GM12878 (cell line): Measurements from ENCODE around the gene CAPRIN2. TPM values are rescaled to one million over a fixed set of nuclear protein-coding genes. Genes with fewer than 3 reads are reported as not detected.

Source experiments
- ATAC-seq: fragments of 200-7000 bp; cut with Tn5 transposase; 3 replicates; pipeline ENCODE4 v1.9.1; 2020; ENCODE audit warnings: mild to moderate bottlenecking, moderate library complexity
- BruUV-seq: library from RNA; stranded (reverse); fragments of 400-500 nt; replicated peaks from 2 replicates; lab custom pipeline; 2021; lab: Mats Ljungman, UMichigan
- CTCF ChIA-PET: fragments of 300-600 bp; sonication (Branson Sonifier 250); formaldehyde crosslinking; extraction: SDS; loops from one replicate; lab custom pipeline; 2021; ENCODE audit warnings: inconsistent platforms; lab: Yijun Ruan, JAX
- POLR2A ChIA-PET: fragments of 350-600 bp; formaldehyde crosslinking; extraction: SDS; loops from one replicate; lab custom pipeline; 2021; ENCODE audit warnings: inconsistent platforms; lab: Charles Lee
- RAD21 ChIA-PET: fragments of 300-600 bp; sonication (Branson Sonifier 250); formaldehyde crosslinking; loops from one replicate; lab custom pipeline; 2023; ENCODE audit warnings: antibody characterized with exemption; ENCODE audit not compliant: unreplicated experiment; lab: Charles Lee
- SMC1A ChIA-PET: fragments of 300-600 bp; sonication (Branson Sonifier 250); formaldehyde crosslinking; loops from one replicate; lab custom pipeline; 2023; ENCODE audit not compliant: unreplicated experiment, uncharacterized antibody; lab: Charles Lee
- DNase-seq: peaks from one replicate; pipeline ENCODE4 v3.0.0-alpha.2; 2011; ENCODE audit warnings: low read depth, low spot score
- FAIRE-seq: peaks from 3 replicates; lab custom pipeline; 2011; peaks lifted over from hg19 to GRCh38; lab: Jason Lieb, UNC
- H2AFZ ChIP-seq: 2 replicates; pipeline ENCODE4 v1.6.0; 2011; ENCODE audit warnings: low read depth, low read length, control low read depth; ENCODE audit not compliant: control insufficient read depth
- H3K27ac ChIP-seq: 2 replicates; pipeline ENCODE4 v1.5.1; 2011; ENCODE audit warnings: control low read depth; ENCODE audit not compliant: control insufficient read depth, insufficient read depth
- H3K27me3 ChIP-seq, 2 experiments: replicated peaks in 1 of 2; 2 replicates each; pipeline versions ENCODE4 v1.6.0 to v1.6.1; 2011; ENCODE audit warnings: low read length in 1 of 2; ENCODE audit not compliant: control insufficient read depth in 2 of 2, insufficient read depth in 2 of 2
- H3K36me3 ChIP-seq, 2 experiments: 2 replicates each; pipeline ENCODE4 v1.5.1; 2011; ENCODE audit warnings: low read length in 1 of 2; ENCODE audit not compliant: control insufficient read depth in 2 of 2, insufficient read depth in 2 of 2
- H3K4me1 ChIP-seq: 2 replicates; pipeline ENCODE4 v1.6.1; 2011; ENCODE audit warnings: mild to moderate bottlenecking, low read length, moderate library complexity, mixed read lengths; ENCODE audit not compliant: control insufficient read depth, insufficient read depth
- H3K4me2 ChIP-seq: 2 replicates; pipeline ENCODE4 v1.6.0; 2011; ENCODE audit warnings: control low read depth; ENCODE audit not compliant: control insufficient read depth, insufficient read depth
- H3K4me3 ChIP-seq: fragments of 200-600 bp; sonication (generic); 2 replicates; pipeline ENCODE4 v1.5.1; 2016
- H3K79me2 ChIP-seq: 2 replicates; pipeline ENCODE4 v1.6.0; 2011; ENCODE audit warnings: low read length; ENCODE audit not compliant: control insufficient read depth, insufficient read depth
- H3K9ac ChIP-seq: 2 replicates; pipeline ENCODE4 v1.8.0; 2011; ENCODE audit warnings: low read length, control low read depth, mixed read lengths; ENCODE audit not compliant: control insufficient read depth, insufficient read depth
- H3K9me3 ChIP-seq: replicated peaks from 3 replicates; pipeline ENCODE4 v1.5.1; 2011; ENCODE audit warnings: mild to moderate bottlenecking, low read length; ENCODE audit not compliant: control insufficient read depth, insufficient read depth
- H4K20me1 ChIP-seq: 2 replicates; pipeline ENCODE4 v1.6.0; 2011; ENCODE audit not compliant: control insufficient read depth, insufficient read depth
- BHLHE40 ChIP-seq, 2 experiments: fragments of 450-650 bp in 1 of 2; IDR thresholded peaks; 2 replicates each; pipeline ENCODE4 v1.6.1; 2011 to 2017; ENCODE audit warnings: low read depth in 2 of 2, borderline replicate concordance in 1 of 2, improper control_type of control experiment in 1 of 2, low read length in 1 of 2, mild to moderate bottlenecking in 1 of 2
- CEBPB ChIP-seq, 2 experiments: fragments of 150-350 bp in 1 of 2; IDR thresholded peaks; 2 replicates each; pipeline ENCODE4 v1.6.1; 2012 to 2014; ENCODE audit warnings: low read depth in 2 of 2, low read length in 2 of 2, borderline replicate concordance in 1 of 2, inconsistent platforms in 1 of 2
- CHD4 ChIP-seq: fragments of 200-600 bp; sonication (generic); IDR thresholded peaks from 2 replicates; pipeline ENCODE4 v1.6.1; 2016; ENCODE audit warnings: mild to moderate bottlenecking
- CREB1 ChIP-seq: IDR thresholded peaks from 2 replicates; pipeline ENCODE4 v1.6.1; 2012; ENCODE audit warnings: low read depth, mild to moderate bottlenecking, inconsistent platforms
- E2F8 ChIP-seq: fragments of 450-650 bp; IDR thresholded peaks from 2 replicates; pipeline ENCODE4 v1.6.1; 2018; ENCODE audit warnings: mild to moderate bottlenecking, low read depth, moderate library complexity; ENCODE audit not compliant: partially characterized antibody
- HSF1 ChIP-seq: fragments of 150-350 bp; IDR thresholded peaks from 2 replicates; pipeline ENCODE4 v1.6.1; 2014; ENCODE audit warnings: mild to moderate bottlenecking, low read depth, low read length
- MYC ChIP-seq: IDR thresholded peaks from 2 replicates; pipeline ENCODE4 v1.6.1; 2011; ENCODE audit warnings: mild to moderate bottlenecking, low read length, moderate library complexity, inconsistent platforms; ENCODE audit not compliant: insufficient read depth, insufficient replicate concordance, insufficient read length, severe bottlenecking
- PBX3 ChIP-seq: IDR thresholded peaks from 2 replicates; pipeline ENCODE4 v1.6.1; 2011; ENCODE audit warnings: mild to moderate bottlenecking, low read depth, low read length, moderate library complexity; ENCODE audit not compliant: insufficient replicate concordance
- RAD21 ChIP-seq: IDR thresholded peaks from 2 replicates; pipeline ENCODE4 v1.6.1; 2011; ENCODE audit warnings: mild to moderate bottlenecking, low read depth, low read length, moderate library complexity; ENCODE audit not compliant: insufficient read depth
- RUNX3 ChIP-seq: IDR thresholded peaks from 2 replicates; pipeline ENCODE4 v1.6.1; 2012; ENCODE audit warnings: low read length, inconsistent platforms
- SMARCA5 ChIP-seq: fragments of 450-650 bp; IDR thresholded peaks from 2 replicates; pipeline ENCODE4 v1.6.1; 2017; ENCODE audit warnings: mild to moderate bottlenecking
- SPI1 ChIP-seq: IDR thresholded peaks from 2 replicates; pipeline ENCODE4 v1.6.1; 2011; ENCODE audit warnings: low read depth, mild to moderate bottlenecking, low read length, moderate library complexity, borderline replicate concordance; ENCODE audit not compliant: insufficient read depth
- TAF1 ChIP-seq: IDR thresholded peaks from 2 replicates; pipeline ENCODE4 v1.6.1; 2011; ENCODE audit warnings: mild to moderate bottlenecking, low read depth, low read length, borderline replicate concordance
- TCF12 ChIP-seq: IDR thresholded peaks from 2 replicates; pipeline ENCODE4 v1.6.1; 2011; ENCODE audit warnings: low read depth, mild to moderate bottlenecking, low read length
- TCF3 ChIP-seq: IDR thresholded peaks from 2 replicates; pipeline ENCODE4 v1.6.1; 2012; ENCODE audit warnings: low read depth, mild to moderate bottlenecking, low read length, borderline replicate concordance; ENCODE audit not compliant: insufficient read depth
- TCF7 ChIP-seq: IDR thresholded peaks from 2 replicates; pipeline ENCODE4 v1.6.1; 2014; ENCODE audit warnings: antibody characterized with exemption, borderline replicate concordance
- ZBTB33 ChIP-seq: fragments of 450-650 bp; IDR thresholded peaks from 2 replicates; pipeline ENCODE4 v1.6.1; 2017; ENCODE audit warnings: mild to moderate bottlenecking
- WGBS: methylation state at CpG from one replicate; pipeline ENCODE4 v1.1.6; 2016; ENCODE audit warnings: low lambda C conversion rate; ENCODE audit not compliant: insufficient replicate concordance, insufficient coverage; ENCODE audit errors: missing lambda C conversion rate; 5-methylcytosine and 5-hydroxymethylcytosine counted together
- in situ Hi-C: fragments of 300-500 bp; cut with MboI; formaldehyde crosslinking; loops from 9 replicates; pipeline ENCODE4 v1.14.3; 2018; ENCODE audit warnings: mixed read lengths
- intact Hi-C: fragments of 100-400 bp; cut with micrococcal nuclease; formaldehyde crosslinking; loops from one replicate; pipeline ENCODE4 v1.14.2; 2022; ENCODE audit not compliant: unreplicated experiment
- polyA plus RNA-seq, 11 experiments: library from polyadenylated mRNA; depleted of rRNA in 4 of 11; unstranded in 6 of 11; stranded (reverse) in 5 of 11; fragments of >200 nt; fragmentation: Nextera tagmentation in 4 of 11; fragmentation: Illumina TruSeq in 1 of 11; extraction: Ambion mirVana in 4 of 11; extraction: Trizol in 1 of 11; gene quantifications; 1 replicate in 1 of 11; 2 replicates in 10 of 11; pipeline versions ENCODE4 v1.2.1 to v1.2.3, GENCODE V29; 2011 to 2016; ENCODE audit warnings: inconsistent platforms in 2 of 11, missing spikeins in 2 of 11, low read depth in 1 of 11
- total RNA-seq, 4 experiments: library from RNA; depleted of rRNA in 3 of 4; stranded (reverse); fragments of >200 nt in 3 of 4; fragmentation: Illumina TruSeq in 1 of 4; extraction: Trizol in 1 of 4; gene quantifications; 2 replicates each; pipeline versions ENCODE4 v1.2.1 to v1.2.3, GENCODE V29; 2013 to 2021

The CAPRIN2 gene
- total and polyA plus RNA-seq, 10 of the 15 experiments (the other 5 are each of a cell fraction or from before 2014, with no cell fraction given): 1.2 to 13.6 (median 8.2) TPM

GRCh38 chr12:30706476-30706875, 48.3 kb downstream of the CAPRIN2 start:
- FAIRE-seq: no peak
- ChIA-PET SMC1A (interaction anchor here (0.6 to 0.7 kb wide), 2 partner anchors 29 to 47 kb away, joined by 3 to 6 read pairs; no protein-coding TSS in a partner anchor), RAD21 (no interaction called here), POLR2A (no interaction called here), CTCF (interaction anchor here (1.4 to 1.5 kb wide), 2 partner anchors 12 to 141 kb away, joined by 3 read pairs; no protein-coding TSS in a partner anchor)
- no peak overlapping the region for H2AFZ ChIP-seq
- intact Hi-C loops: no loop called here
- H3K27me3 ChIP-seq: no peaks in the 10 kb centered on the region
- no peaks in the 10 kb centered on the region for H4K20me1 ChIP-seq
- no TSS peak for BruUV-seq
- no peak for ATAC-seq
- no peaks in the 10 kb centered on the region for H3K9me3 ChIP-seq
- no peak overlapping the region for H3K4me3 ChIP-seq
- H3K79me2 ChIP-seq: no peaks in the 10 kb centered on the region
- no peak overlapping the region for H3K9ac ChIP-seq
- no peak overlapping the region for H3K4me2 ChIP-seq
- WGBS: 97% methylated on average over 2 of the region's 2 CpGs
- no peak for DNase-seq
- no peaks in the 10 kb centered on the region for H3K4me1 ChIP-seq
- in situ Hi-C loops: no loop called here
- 0 out of 4 replicates have a peak, but pooled peaks cover 0 to 4% of the 10 kb centered on the region in 2 experiments for H3K36me3 ChIP-seq
- H3K27ac ChIP-seq: no peak overlapping the region
- TF ChIP-seq RUNX3 (no peak), SPI1 (no peak), RAD21 (no peak), TCF12 (no peak), HSF1 (no peak), TCF3 (no peak), CEBPB (IDR thresholded peaks at IDR 0.05; ENCODE audit: borderline replicate concordance in 1 of 2, low read depth in 2 of 2, low read length in 2 of 2) (no peak), MYC (no peak), CHD4 (no peak), TAF1 (no peak), SMARCA5 (no peak), ZBTB33 (no peak), BHLHE40 (IDR thresholded peaks at IDR 0.05; ENCODE audit: borderline replicate concordance in 1 of 2, low read depth in 2 of 2, low read length in 1 of 2) (no peak), E2F8 (no peak), PBX3 (no peak), CREB1 (no peak), TCF7 (no peak)
